ENCODE measurements around the gene STARD4. TPM values are rescaled to one million over a fixed set of nuclear protein-coding genes. Genes with fewer than 3 reads are reported as not detected.
A peak's percentile ranks its signal among the peaks of the same experiment; 100 is the strongest.

STARD4 gene
- total RNA-seq, 2 donors from 2014 or later: 6.5 to 22.3 TPM

DNA sequence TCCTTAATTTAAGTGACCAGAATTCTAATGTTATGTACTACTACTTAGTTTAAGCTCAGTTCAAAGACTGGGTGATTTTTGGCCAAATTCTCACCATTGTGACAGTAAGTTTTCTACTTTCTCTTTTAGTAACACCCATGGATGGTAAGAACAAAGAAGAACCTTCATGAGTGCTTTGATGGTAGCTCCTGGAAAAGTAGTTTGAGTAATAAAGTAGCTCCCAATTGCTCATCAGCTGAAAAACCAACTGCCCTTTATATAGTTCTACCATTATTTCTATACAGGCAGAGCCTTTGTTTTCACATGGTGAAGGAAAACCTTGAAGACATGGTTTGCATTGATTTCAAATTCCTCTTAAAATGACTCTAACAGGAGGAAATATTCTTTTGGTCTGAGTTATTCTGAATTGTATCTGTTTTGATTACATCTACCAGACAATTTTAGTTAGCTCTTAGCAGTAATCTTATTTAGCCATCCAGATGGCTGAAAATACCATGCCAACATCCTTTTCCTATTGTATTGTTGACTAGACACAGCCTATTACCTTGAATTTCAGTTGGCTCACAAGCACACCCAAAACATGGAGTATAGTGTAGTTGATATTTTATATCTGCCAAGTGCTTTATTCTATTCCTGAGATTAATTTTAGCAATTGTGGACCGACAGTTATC, 23.7 kb upstream of the STARD4 start:
- intact Hi-C loops (cut with DNase I): loop anchor here in 1 of 2 donors (10.0 kb wide), 1 partner anchor 609 kb away; no protein-coding TSS in a partner anchor
- ATAC-seq: no peak

DNA sequence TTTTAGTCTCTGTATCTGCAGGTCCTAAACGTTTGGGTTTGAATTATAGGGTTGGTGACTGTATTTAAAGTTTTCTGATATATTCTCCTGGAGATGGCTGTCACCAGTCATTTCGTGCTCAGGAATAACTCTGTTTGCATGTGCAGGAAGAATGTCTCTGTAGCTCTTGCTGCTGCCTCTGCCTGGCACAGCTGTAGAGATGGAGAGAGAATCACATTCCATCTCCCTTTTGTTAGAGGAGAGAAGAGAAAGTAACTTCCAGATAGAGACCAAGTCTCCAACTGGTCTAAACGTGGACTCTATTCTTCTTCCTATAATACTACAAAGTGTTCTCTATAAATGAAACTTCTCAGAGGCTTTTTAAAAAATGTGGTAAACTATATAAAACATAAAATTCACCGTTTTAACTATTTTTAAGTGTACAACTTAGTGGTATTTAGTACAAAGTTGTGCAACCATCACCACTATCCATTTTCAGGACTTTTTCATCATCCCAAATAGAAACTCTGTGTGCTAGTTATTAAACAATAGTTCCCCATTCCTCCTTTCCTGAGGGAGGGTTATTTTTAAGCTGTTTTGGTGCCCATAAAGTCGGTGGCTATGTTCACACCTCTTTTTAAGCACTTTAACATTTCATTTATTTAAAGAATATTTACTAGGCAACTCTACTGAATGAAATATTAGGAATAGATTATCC, 20.7 kb upstream of the STARD4 start:
- no peak for ATAC-seq
- no peak for DNase-seq
- intact Hi-C loops (cut with DNase I): loop anchor here (5.0 to 10.0 kb wide), 2 partner anchors 612 to 614 kb away; no protein-coding TSS in a partner anchor

More for the DNA sequence above, 23.7 kb upstream of the STARD4 start:
- no peak for DNase-seq

DNA sequence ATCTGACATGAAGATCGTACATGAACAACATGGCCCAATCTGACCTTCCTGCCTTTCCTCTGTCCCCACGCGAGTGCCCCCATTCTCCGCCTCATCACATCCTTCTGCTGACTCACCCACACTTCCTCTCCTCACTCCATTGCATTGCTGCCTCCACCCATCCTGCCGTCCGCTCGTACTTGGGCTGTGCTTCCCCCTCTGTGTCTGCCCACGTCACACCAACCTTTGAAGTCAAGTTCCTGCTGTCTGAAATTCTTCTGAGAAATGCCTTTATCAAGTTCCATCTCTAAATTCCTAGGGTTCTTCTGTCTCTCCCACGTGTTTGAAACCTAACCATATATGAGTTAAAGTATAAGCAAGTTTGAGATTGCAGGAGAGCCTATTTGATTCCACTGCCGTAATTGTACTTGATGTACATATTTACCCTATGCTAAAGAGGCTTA, 18.0 kb upstream of the STARD4 start:
- intact Hi-C loops (cut with DNase I): loop anchor here (5.0 to 10.0 kb wide), 2 partner anchors 614 to 617 kb away; no protein-coding TSS in a partner anchor
- DNase-seq (peak; percentile 84), ATAC-seq (peak; percentile 83 to 98)

DNA sequence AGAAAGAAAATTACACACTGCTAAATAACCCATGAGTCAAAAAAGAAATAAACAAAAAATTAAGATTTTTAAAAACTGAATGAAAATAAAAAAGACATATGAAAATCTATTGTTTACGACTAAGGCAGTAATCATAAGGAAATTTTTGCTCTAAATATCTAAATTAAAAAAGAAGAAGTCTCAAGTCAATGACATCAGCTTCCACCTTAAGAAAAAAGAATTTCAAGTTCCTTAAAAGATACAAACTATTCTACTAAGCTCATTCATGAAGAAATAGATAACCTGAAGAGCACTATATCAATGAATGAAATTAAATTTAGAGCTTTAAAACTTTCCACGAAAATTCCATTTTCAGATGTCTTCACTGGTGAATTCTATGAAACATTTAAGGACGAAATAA, 15.7 kb upstream of the STARD4 start:
- DNase-seq (no peak), ATAC-seq (no peak)
- intact Hi-C loops (cut with DNase I): no loop called here

DNA sequence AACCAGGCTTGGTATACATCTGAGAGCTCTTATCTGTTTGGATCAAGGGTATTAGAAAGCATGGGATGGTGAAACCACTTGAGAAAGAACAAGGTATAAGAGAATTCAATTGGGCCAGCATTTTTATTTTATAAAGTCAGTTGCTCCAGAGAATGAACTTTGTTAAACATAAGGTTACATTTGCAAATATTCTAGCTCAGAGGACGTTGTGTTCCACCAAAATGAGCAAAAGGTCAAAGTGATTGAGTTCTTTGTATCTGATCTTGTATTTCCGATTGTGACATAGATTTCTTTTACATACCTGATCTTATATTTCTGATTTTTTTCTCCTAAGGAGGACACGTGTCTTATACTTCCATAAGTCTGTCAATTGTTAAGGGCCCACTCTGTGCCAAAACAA, 8.6 kb upstream of the STARD4 start:
- intact Hi-C loops (cut with DNase I): no loop called here
- DNase-seq: no peak
- ATAC-seq: no peak

DNA sequence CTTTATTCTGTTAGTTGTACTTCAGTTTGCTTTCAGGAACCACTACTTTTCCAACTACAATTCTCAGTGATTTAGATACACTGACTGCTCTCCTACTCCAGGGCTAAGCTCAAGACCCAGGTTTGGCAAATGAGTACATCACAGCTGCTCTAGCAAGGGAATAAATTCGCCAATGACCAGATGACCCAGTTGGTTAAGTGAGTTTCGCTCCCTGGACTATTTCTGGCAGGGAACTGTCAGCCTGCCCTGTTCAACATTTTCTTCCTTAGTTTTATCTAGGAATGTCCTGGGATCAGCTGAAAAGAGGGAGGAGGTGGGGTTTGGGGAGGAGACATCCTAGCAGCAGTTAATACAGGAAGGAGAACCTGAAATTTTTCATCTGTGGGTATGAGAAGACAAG, 6.4 kb upstream of the STARD4 start:
- intact Hi-C loops (cut with DNase I): no loop called here
- ATAC-seq (peak; percentile 33 to 53), DNase-seq (no peak)

DNA sequence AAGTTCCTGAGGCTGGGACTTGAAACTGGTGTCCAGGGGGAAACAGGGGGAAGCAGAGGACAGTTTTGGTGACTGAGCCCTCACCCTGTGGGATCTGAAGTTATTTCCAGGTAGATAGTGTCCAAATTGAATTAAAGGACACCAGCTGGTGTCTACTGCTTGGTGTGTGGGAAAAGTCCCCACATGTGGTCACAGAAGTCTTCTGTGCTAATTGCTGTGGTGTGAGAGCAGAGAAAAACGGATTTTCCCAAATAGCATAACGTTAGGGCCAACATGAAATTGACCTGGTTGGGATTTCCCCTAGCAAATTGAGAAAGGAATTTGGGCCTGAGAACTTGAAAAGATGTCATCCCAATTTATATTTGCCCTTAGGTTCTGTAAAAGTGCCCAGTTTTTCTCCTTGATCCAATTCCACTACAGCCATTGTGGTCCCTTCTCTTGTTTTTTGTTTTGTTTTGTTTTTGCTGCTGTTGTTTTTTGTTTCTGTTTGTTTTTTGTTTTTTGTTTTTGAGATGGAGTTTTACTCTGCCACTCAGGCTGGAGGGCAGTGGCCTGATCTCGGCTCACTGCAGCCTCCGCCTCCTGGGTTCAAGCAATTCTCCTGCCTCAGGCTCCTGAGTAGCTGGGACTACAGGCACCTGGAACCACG, 5.6 kb upstream of the STARD4 start:
- ATAC-seq: no peak
- intact Hi-C loops (cut with DNase I): no loop called here
- no peak for DNase-seq

DNA sequence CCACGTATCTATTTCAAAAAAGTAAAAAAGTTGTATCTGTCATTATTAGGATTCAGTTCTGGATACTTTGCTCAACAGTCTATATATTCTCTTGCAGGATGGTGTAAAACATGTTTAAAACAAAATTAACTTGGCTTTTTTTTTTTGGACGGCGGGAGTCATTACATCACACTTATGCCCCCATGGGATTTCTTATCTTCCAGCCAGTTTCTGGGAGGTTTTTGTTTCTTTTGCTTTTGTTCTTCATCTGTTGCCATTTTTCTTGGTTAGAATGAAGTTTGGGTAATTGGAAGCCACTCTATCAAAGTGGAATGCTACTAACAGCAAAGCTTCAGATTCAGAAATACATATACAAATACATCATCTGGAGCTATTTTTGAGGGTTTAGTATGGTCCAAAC, 1.8 kb upstream of the STARD4 start:
- no peak for ATAC-seq
- intact Hi-C loops (cut with DNase I): no loop called here
- no peak for DNase-seq

DNA sequence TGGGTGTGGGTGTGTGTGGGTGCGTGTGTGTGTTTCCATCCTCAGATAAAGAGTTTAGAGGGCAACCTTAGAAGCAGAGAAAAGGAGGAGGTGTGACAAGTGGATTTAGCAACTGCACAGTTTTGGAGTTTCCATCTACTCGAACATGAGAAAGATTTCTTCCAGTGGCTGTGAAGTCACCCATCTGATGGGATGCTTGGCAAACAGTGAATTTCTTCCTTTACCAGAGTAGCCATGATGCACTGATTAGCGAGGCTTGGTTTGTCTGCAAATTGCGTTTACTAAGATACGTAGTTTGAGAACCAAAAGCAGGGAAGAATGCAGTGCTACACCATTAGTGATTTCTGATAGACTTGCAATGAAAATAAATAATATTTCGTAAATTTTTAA, 791 bp upstream of the STARD4 start:
- DNase-seq (no peak), ATAC-seq (no peak)
- intact Hi-C loops (cut with DNase I): no loop called here

DNA sequence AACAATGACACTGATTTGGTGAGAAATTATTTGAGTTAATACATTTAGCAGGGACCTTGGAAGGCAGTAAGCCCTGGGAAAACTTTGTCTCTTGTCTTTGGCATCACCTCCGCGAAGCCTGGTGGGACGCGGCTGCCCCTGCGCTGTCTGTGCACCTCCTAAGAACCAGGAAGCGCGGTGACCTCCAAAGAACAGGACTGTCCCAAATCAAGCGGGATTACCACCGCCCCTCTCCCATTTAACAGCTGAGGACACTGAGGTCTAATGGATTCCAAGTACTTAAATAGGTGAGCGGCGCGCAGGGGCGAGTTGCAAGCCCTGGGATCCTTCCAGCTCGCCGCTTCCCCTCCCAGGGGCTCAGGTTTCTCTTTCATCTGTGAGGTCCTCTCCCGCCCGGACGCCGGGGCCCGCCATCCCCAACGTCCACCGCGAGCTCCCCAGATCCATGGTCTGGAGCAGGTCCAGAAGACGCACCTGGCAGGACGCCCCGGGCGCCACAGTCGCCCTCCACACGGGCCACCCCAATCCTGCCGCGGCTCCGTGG, 432 bp downstream of the STARD4 start:
- intact Hi-C loops (cut with DNase I): no loop called here
- peak; percentile 19 to 42 for ATAC-seq
- no peak for DNase-seq

DNA sequence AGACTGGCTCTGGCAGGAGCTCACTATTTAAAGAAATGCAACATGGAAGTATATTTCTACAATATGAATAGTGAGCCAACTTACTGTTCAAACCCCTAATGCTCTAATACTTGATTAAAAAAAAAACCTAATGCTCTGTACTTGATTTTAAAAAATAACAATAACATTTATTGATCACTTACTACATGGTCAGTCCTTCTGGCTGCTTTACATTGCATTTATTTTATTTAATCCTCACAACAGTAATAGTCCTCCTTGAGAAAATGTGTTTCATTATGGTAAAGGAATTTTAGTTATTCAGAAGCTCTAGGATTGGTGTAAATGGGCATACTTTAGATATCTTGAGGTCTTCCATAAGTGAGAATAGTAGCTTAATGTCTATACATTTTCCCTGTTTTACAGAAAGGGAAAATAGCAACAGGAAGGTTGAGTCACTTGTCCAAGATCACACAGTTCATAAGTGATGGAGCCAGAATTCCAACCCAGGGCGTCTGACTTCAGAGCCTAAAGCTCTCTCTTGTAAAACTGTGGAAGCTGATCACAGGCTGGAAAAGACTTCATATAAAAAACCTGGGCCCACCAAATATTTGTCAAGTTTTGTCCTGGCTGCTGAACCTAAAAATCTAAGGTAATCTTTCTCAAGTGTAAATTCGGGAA, 1.0 kb downstream of the STARD4 start:
- intact Hi-C loops (cut with DNase I): no loop called here

DNA sequence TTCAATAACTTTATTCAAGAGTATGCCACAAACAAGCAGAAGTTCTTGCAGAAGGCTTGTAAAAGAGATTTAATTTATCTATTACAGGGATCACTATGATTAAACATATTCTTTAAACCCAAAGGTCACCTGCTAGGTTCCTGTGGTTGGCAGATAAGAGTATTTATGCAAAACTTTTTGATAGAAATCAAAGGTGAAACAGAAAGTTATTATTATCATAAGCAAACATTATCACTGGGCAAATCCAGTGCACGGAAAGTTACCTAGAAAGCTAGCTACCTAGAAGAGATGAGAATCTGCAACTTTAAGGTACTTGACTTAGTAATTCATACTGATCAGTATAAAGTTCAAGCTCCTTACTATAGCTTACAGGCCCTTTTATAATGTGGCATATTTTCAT, 3.2 kb downstream of the STARD4 start:
- DNase-seq (no peak), ATAC-seq (no peak)
- intact Hi-C loops (cut with DNase I): no loop called here

More for the DNA sequence above, 1.0 kb downstream of the STARD4 start:
- DNase-seq (no peak), ATAC-seq (no peak)

DNA sequence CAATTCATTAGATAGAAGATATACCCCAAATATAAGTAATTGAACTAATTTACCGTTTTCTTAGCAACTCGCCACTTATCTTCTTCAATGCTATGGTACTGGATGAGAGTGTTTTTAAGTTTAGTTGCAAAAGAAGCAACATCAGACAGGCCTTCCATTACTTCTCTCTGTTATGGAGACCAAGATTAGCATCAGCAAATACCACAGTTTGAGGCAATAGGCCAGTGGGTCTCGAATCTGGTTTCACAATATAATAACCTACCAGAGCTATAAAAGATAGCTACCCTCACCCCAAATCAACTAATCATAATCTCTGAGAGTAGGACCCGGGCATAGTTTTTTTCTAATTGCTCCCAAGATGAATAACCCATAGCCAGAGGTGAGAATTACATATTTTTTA, 5.1 kb downstream of the STARD4 start:
- ATAC-seq: no peak
- DNase-seq: no peak
- intact Hi-C loops (cut with DNase I): no loop called here

DNA sequence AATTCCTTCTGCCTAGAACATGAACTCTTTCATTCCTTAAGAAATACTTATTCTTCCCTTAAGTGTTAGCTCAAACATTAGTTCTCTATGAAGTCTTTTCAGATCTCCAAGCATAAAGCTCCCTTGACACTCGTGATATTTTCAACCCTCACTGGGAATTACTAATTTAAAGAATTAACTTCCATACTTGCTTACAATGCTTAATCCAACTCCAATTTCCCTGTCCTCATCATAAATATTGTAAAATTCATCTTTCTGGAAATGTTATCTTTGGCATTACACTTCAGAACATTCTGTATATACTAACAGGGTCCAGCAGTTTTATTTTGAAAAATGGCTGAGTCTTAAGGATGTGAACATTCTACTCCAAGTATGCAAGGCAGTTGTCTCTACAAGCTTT, 7.2 kb downstream of the STARD4 start:
- ATAC-seq (no peak), DNase-seq (no peak)
- intact Hi-C loops (cut with DNase I): no loop called here

DNA sequence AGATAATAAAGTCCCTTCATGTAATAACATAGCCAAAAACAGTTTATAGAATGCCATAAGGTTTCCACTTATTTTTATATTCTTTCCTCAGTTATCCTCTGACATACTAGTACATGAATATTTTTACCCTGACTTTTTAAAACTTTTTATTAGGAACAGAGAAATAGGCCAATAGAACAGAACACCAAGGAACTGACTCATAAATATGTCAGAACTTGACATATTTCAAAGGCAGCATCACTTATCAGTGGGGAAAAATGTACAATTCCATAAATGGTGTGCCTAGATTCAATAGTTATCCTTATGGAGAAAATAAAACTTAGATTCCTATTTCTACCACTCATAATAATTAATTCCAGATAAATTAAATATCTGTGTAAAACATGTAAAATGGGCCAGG, 9.4 kb downstream of the STARD4 start:
- ATAC-seq: no peak
- DNase-seq: no peak
- intact Hi-C loops (cut with DNase I): no loop called here

DNA sequence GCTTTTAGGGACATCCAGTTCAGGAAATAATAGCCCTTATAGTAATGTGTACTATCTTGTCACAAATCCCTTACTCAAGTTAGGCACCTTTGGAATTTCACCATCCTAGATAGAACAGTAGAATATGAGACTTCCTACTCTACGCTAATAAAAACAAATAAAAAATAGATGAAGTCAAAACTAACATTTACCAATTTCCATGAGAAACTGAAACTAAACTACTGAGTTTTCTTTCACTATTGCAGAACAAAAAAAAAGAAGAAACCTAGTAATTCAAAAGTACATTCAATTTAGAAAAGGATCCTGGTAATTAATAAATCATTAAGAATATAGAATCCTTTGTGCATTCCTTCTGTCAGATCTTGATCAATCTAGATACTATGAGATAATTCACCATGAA, 14.0 kb downstream of the STARD4 start:
- ATAC-seq (no peak), DNase-seq (no peak)
- intact Hi-C loops (cut with DNase I): no loop called here

DNA sequence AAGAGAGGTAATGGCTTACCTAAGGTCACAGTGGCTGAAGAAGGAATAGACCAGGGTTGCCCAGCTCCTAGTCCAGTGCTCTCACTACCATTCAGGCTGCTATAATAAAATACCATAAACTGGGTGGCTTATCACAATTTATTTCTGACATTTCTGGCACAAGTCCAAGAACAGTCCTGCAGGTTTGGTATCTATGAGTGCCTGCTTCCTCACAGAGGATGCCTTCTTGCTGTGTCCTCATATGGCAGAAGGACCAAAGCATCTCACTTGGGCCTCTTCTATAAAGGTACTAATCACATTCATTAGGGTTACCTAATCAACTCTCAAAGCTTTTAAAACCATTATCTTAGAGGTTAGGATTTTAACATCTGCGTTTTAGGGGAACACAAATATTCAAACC, 17.2 kb downstream of the STARD4 start:
- ATAC-seq (no peak), DNase-seq (no peak)
- intact Hi-C loops (cut with DNase I): no loop called here

DNA sequence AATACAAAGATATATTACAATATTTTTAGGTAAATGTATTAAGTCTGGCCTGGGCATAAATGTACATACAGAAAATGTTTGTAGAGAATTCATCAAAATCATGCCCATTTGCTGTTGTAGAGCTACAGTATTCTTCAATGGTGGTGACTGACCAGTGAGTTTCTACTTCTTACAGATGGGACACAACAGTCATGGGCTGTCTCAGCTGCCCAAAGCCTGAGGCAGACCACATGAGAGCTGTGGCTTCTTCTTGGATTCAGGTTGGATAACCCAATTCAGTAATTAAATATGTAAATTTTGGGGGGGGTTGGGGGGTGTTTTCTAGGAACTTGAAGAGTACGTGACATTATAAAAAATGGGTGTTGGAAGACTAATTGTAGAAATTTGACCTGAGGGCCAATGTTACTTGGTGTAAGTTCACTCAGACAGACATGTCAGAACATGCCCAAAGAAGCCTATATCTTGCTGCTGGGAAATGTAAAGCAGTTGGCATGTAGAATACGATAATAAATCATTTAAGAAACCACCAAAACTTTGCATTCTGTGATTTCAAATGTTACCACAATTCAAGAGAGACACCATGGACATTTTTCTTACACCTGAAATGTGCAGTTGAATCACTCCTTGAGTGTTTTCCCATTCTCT, 17.9 kb downstream of the STARD4 start:
- ATAC-seq (no peak), DNase-seq (no peak)
- intact Hi-C loops (cut with DNase I): no loop called here

DNA sequence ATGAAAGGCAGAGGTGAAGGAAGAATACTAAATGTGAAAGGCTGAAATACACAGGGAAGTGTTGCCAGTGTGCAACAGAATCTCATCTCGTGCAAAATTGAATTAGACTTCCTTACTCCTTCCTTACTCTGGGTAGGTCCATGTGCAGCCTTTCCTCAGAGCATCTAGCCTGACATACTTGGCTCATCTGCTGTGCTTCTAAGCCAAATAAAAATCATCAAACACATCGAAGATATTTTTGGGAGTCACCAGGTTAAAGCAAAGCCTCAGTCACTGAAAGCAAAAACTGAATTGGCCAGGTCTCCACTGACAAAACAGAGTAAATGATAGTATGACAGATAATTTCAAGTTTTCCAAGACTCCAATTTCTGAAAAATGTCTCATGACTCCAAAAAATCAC, 19.3 kb downstream of the STARD4 start:
- DNase-seq (no peak), ATAC-seq (no peak)
- intact Hi-C loops (cut with DNase I): no loop called here
